ENCODE data around the gene FARP1.

DNA sequence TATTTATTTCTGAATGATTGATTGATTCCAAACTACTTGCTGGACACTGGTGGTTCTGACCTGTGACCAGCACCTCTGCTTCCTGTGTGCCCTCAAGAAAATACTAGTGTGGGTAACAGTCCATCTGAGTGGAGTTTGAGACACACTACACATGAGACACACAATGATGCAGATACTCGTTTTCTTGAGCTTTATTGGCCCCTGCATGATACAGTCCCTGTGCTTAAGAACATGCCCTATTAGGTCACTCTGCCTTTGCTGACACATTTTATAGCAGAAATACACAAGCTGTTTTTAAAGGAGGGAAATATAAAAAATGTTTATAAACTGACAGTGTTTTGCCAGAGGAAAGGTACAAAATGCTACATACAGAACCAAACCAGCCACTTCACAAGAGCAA is 307.1 kb downstream of the FARP1 start:
- TF ChIP-seq POLR2A (IDR thresholded peaks at IDR 0.05) (no peak), CTCF (IDR thresholded peaks at IDR 0.05) (no peak)
